ENCODE measurements around the gene OCEL1.
A peak's percentile ranks its signal among the peaks of the same experiment; 100 is the strongest.

Gene OCEL1

DNA sequence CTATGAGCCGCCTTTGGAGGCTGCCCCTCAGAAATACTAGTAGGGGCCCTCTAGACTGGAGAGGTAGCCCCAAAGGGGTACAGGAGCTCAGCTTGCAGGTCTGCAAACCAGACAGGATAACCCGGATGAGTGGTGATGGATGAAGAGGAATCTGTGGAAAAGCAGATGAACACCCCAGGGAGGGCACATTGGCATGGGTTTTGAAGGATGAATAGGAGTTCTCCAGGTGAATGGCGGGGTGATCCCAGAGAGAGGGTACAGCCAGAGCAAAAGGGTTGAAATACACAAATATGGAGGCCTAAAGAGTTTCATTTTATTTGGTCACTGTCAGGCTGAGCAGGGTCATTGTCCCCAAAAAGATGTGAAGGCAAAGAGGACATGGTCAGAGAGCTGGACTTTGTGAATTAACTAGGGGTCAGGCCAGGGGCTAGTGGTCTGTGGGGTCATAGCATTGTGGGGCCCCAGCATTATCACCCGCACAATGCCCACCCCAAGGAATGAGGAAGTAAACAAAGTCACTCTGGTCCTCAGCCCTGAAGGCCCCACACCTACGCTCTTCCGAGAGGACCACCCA is 14.9 kb downstream of the OCEL1 start:
- no peak for DNase-seq

DNA sequence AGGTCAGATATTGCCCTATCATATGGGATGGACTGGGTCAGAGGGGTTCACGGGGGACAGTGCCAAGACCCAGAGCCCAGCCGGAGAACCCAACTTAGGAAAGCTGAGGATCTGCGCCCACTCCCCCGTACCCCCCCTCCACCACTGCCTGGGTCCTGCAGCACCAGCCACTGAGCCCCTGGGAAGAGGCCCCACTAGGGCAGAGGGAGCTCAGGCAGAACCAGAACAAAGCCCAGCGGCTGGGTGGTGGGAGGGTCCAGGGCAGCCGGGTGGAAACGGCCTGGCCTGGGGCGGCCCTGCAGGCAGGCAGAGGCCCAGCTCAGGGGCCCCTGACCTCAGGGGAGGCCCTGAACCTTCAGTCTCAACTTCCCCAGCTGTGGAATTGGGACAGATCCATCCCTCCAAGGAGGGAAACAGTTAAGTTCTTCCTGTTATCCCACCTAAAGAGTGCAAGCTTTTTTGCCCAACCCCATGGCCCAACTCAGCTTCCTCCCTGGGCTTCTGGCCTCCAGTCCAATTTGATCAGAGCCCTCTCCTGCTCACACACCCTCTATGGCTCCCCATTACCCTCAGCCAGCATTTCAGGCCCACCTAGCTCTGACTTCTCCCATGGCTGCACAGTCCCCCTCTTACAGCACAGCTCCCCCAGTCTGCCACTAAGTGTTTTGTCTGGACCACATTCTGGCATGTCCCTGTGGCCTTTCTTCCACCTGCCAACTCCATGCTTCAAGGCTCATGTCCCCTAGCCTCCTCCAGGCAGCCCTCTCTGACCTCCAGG is 16.6 kb downstream of the OCEL1 start:
- no peak for DNase-seq

DNA sequence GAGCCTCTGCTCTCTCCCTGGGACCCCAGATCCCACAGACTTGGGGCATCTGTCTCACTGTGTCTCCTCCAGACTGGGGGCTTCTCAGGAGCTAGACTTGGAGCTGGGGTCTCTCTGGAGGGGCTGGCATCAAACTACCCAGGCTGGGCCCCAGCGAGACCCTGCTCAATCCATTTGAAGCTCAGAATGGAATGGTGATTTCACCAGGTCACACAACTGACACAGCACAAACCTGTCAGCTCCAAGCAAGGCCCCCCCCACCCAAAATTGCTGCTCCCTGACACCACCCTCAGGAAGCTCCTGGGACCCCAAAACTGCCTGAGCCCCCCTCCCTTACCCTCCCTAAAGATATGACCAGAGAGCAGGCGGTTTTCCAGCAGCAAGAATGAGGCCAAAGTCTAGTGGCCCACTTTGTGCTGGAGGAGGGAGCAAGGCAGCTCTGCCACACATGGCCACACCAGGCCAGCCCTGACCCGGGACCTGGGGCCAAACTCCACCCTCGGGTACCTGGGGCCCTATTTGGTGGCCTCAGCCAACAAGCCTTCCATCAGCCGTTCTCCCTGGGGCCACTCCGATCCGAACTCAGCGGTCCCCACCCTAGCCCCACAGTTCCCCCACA is 17.3 kb downstream of the OCEL1 start:
- DNase-seq, result no peak

DNA sequence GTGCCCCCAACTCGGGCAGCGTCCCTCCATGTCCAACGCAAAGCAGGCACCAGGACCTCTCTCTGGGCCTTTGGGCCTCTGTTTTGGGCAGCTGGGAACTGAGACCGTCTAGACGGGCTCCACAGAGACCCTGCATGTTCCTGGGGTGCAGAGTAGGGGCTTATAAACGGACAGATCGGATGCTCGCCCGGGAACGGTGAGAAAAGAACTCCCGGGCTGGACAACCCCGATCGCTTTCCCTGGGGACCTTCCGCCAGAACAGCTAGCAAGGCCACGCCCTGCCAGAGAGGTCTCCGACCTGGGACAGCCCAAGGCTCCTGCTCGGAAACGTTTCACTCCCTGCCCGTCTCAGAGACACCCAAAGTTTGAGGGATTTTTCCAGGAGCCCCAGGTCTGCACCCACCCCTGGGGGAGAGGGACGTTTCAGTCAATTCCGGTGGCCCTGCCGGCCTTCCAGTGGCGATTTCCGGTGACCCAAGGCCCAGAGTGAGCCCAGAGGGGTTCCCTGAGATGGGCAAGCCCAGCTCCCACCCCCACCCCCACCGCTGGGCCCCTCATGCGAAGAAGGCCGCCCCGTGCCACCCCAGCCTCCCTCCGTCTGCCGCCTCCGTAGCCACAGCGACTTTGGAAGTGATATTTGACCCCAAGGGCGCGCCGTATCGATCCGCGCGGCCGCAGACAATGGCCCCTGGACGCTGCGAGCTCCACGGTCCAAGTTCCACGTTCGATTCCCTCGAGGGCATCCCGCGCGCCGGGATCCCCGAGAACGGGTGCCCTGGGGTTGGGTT is 18.0 kb downstream of the OCEL1 start:
- no peak for DNase-seq

DNA sequence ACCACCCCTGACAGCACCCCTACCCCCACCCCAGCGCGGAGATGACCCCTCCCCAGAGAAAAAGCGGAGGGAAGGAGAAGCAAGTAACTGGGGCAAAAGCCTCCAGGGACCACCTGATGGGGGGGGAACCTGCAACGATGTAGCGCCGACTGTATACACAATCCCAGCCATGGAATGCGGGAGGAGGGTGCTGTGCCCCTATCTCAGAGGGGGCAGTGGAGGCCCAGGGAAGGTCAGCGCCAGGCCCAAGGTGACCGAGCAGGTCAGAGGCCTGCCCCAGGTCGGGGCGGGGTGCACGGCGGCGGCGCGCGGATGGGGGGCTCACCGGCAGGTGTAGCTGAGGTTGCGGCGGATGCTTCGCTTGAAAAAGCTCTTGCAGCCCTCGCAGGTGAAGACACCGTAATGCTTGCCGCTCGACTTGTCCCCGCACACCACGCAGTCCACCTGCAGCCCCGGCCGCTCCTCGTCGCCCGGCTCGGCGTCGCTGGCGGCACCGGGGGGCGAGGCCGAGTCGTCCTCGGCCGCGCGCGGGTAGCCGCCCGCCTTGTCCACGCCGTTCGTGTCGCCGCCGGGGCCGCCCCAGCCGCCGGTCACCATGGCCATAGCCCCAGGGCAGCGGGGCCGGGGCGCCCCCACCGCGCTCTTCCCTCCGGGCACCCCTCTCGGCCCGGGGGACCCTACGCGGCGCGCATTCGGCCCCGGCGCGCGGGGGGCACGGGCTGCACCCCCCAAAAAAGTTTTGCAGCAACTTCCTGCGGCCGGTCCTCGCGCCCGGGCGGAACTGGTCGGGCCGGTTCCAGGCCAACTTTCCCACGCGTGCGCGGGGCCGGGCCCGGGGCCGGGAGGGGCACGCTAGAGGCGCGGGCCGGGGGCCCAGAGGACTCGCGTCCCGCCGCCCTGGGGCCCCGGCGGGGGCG is 18.9 kb downstream of the OCEL1 start:
- DNase-seq, result no peak

DNA sequence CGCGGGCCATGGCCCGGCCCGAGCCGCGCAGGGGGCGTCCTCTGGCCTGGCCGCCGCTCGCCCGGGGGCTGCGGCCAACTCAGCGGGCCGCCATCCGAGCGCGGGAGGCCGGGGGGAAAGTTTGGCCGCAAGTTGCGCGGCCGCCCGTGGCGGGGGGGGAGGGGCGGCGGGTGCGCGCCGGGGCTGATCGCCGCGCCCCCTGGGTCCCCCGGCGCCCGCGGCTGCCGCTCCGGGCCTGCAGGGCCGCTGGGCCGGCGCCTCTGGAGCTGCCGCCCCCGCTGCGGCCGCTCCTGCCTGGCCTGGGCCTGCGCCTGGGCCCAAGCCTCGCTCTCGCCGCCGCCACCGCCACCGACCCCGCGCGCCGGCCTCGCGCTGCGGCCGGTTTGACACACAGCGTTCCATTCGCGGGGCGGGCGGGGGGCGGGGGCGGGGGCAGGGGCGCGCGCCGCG is 19.5 kb downstream of the OCEL1 start, which contains the start of gene NR2F6:
Gene NR2F6 (minus strand): TSS at position 385 of the 450 bp plus-strand sequence. CDS start 699 bp downstream, outside the sequence.
- no peak for DNase-seq

DNA sequence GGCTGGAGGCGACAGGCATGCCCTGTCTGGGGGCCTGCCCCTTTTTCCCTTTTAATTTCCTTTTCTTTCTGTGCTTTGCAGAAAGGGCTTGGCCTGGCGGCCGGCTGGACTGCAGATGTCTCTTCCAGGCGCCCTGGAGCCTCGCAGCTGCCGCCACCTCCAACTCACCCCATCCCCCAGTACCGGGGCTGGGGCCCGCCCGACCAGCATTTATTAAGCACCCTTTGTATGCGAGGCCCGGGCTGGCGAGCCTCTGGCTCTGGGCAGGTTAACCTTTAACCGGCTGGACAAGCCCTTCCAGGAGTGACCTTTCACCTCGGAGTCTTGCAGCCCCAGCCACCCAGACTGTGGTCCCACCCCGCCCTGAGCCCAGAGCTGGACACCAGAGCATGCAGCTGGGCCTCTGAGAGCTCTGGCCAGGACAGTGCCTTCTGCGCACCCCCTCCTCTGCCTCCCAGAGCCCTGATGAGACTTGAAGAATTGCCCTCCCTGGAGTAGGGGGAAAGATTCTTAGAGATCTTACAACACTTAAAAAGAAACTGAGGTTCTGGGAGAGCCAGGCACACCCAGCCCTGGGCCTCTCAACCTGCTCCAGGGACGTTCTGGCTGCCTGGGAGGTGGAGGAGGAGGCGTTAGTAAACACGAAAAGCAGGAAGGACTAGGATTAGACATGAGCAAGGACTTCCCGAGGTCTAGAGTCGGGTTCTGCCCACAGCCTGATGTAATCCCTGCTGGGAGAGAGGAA is 20.8 kb downstream of the OCEL1 start:
- DNase-seq, result no peak

DNA sequence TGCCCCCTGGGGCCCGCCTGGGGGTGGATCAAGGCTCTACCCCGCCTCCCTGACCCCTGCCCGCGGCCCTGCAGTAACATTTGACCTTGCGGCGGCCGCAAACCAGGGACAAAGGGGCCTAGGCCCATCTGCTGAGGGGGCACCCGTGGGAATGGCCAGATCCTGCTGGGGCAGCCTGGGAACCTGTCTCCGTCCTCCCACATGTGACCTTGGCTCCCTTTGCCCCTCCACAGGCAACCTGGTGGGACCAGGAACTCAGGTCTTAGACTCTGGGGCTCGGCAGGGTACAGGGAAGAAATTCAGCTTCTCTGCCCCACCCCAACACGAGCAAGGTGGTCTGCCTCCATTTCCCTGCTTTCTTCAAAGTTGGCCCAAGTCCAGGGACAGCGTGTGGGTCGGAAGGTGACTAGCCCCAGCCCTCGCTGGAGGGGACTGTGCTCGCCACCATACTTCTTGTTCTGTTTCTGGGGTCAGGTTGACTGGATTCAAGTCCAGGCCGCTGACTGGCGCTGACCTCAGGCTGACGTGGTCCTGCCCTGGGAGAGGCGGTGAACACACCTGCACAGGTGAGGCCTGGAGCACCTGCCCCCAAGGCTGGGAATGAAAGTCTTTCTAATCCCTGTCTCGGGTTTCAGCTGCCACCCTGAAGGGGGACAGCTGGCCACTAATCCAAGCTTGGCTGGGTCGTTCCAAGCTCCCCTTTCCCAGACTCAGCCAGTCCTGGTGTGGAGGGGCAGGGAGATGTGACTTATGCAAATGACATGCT is 22.2 kb downstream of the OCEL1 start:
- DNase-seq, result no peak

DNA sequence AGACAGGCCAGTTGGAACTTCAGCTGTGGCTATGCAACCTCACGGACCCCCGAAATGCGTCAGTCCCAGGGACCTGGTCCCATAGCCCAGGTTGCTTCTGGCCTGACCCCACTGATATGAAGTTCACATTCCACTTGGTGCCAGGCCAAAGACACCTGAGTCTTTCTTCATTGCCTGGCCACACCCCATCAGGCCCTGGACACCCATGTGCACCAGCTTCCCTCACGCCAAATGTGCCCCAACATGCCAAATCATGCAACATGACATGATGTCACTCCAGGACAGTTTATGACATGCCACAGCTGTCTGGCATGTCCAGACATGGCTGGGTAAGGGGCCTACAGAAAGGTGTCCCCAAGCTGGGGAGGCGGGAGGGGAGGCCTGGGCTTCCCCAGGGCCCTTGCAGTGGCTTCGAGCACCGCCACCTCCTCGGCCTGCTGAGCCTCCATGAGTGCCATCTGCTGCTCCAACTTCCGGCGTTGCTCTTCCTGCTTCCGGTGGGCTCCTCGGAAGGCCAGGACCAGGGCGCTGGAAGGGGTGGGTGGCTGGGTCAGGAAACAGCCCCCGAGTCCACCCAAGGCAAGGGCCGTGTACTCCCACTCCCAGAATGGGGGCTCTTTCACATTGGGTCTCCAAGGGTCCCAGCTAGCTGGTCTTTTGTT is 24.0 kb downstream of the OCEL1 start:
- DNase-seq, result no peak

DNA sequence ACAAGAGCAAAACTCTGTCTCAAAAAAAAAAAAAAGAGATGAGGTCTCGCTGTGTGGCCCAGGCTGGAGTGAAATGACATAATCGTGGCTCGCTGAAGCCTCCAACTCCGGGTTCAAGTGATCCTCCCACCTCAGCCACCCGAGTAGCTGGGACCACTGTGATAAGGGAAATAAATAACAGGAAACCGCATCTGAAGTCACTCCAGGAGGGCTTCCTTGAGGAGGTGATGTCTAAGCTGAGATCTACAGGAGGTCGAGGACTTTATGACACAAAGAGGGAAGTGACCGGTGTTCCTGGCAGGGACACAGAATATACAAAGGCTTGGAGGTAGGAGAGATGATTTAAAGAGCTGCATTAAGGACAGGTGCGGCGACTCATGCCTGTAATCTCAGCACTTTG is 28.6 kb downstream of the OCEL1 start:
- DNase-seq, result no peak

DNA sequence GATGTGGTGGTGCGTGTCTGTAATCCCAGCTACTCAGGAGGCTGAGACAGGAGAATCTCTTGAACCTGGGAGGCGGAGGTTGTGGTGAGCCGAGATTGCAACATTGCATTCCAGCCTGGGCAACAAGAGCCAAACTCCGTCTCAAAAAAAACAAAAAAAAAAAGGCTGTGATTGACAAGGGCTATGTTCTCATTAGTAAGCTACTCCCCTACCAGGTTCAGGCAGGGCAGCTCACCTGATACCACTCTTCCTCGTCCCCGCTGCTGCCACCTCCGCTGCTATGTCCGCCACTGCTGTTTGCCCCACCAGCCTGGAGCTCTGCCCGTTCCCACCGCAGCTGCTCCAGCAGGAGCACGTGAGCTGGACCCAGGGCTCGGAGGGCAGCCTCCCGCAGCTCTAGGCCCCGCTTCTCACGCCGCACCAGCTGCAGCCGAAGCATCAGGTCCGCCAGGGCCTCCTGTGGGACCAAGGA is 29.2 kb downstream of the OCEL1 start:
- no peak for DNase-seq

DNA sequence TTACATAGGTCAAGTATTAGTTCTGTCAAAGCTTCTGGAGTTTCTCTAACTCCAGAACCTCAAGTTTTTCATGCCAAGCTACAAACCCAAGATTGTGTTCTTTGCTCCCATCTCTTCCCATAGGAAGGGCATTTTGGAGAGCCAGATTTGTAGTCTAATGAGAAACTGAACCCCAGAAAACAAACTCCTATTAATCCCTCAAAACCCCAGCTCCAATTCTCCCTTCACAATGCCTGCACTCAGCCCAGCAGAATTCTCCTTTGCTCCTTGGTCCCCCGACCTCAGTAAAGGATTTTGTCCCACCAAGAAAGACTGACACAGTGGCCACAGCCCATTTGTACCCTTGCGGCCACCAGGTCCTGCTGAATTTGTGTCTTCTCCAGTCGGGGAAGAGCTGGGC is 30.1 kb downstream of the OCEL1 start:
- DNase-seq, result no peak

DNA sequence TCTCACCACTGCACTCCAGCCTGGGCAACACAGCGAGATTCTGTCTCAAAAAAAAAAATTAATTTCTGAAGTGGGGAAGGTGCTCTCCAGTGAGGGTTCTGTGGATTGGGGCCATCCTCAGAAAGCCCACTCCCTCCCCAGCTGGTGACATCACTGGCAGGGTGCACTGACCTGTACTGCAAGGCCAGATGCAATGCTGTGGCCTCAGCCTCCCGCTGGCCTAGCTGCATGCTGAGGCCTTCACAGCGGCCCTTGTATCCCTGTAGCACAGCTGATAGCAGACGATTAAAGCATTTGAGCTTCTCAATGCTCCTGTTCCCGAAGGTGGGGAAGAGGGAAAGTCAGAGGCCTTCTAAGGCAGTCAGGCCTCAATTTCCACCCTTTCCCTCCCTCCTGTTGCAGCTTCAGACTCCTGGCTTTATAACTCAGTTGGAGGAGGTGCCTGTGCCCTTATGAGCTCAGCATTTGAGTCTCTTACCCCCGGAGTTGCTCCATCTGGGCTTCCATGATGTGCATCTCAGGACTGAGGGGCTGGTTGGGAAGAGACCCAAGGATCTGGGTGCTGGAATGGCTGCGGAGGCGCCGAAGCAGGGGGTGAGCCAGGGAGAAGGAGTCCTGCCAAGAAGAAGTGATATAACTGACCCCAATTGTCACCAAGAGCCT is 33.2 kb downstream of the OCEL1 start:
- no peak for DNase-seq

DNA sequence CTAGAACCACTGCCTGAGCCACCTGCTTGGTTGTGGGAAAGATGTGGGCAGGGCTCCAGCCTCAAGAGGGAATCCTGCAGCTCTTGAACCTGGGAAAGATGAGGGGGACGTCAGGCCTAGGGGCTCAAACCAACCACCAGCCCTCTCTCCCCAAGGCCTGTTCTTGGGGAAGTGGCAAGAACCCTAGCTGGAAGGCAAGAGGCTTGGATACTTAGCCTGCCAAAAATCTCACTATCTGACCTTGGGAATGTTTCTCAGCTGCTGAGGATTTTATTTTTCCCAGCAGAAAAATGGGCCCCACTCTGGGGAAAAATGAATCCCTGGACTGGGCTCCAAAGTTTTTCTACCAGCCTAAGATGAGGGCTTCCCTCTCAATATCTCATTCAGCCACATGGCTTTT is 33.9 kb downstream of the OCEL1 start:
- no peak for DNase-seq

DNA sequence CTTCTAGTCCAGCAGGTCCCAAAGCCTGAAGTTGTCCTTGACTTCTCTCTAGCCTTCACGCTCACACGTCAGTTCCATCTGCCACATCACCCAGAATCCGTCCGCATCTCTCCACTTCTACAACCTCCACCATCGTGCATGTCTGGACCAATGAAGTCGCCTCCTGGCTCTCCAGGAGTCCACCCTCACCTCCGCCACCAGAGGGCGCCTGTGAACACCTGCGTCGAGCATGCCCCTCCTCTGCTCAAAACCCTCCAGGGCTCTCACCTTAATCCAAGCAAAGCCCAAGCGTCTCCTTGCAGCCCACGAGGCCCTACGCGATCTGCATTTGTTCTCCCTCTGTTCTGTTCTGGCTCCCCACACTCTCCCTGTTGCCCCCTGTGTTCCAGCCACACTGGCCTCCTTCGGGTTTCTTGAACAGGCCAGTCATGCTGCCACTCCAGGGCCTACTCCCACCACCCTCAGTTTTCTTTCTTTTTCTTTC is 34.9 kb downstream of the OCEL1 start:
- DNase-seq, result peak; percentile 87

DNA sequence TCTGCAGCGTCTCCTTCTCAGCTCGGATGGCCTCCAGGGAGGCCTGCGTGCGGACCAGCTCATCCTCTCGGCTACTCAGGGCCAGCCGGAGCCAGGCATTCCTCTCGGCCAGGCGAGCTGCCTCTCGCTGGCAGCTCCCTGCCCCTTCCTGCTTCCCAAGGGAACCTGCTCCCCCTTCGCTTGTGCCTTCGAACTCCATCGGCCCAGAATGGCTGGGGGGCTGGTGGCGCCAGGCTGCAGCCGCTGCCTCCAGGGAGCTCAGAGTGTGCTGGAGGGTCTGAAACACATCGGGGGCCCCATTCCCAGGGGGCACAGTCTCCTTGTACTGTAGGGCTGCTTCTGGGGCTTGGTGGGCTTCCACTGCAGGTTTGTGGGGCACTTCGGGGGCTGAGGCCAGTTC is 36.5 kb downstream of the OCEL1 start:
- no peak for DNase-seq

DNA sequence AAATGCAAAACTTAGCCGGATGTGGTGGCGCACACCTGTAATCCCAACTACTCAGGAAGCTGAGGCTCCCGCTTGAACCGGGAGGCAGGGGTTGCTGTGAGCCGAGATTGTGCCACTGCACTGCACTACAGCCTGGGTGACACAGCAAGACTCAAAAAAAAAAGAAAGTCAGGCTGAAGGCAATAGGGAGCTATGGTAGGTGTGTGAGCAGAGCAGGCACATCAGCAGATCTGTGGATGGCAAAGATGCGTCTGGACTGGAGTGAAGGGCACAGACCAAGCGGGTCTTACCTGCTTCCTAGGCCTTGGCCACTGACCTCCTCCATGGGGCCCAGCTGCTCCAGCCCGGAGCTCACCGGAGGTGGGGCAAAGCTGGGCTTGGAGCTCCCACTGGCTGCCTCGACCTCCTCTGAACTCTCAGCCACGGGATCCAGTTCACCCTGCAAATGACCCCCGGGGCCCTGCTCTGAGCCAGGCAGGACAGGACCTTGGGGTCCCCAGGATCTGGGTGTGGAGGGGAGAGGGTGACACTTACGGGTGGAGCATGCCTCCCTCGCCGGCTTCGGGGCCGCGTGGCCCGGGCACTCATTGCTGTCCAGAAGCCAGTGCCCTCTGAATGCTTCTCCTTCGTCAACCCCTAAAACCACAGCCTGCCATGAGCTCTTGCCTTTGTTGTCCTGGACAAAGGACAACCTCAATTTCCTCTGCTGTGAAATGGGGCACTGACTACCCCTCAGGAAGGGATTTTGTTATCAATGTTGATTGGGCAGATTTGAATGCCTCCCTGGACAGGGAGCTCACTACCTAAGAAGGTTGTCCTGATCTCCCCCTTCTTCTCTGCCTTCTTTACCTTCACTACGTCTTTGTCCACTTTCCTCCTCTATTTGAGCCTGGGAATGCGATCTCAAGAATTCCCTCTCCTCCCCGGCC is 38.0 kb downstream of the OCEL1 start:
- no peak for DNase-seq

DNA sequence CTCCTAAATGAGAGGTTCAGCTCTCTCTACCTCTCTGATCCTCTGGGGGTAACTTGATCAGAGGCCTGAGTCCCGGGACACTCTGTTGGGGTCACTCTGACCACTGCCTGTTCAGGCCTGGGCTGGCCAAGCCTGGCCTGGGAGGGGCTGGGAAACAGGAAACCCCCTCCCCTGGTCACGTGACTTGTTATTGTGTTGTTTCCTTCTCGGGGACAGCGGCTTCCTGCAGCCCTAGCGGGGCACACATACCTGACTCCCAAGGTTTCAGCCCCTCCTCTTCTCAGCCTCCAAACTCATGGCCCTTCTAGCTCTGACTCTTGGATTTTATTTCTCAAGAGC is 38.6 kb downstream of the OCEL1 start, which contains the start of gene USHBP1:
Gene USHBP1 (minus strand): TSS at position 105 of the 339 bp plus-strand sequence. CDS start 446 bp downstream, outside the sequence.
- DNase-seq, result no peak

Data from NCI-H1436 (cell line).